ENCODE measurements around the gene ADGB.

The ADGB gene

DNA sequence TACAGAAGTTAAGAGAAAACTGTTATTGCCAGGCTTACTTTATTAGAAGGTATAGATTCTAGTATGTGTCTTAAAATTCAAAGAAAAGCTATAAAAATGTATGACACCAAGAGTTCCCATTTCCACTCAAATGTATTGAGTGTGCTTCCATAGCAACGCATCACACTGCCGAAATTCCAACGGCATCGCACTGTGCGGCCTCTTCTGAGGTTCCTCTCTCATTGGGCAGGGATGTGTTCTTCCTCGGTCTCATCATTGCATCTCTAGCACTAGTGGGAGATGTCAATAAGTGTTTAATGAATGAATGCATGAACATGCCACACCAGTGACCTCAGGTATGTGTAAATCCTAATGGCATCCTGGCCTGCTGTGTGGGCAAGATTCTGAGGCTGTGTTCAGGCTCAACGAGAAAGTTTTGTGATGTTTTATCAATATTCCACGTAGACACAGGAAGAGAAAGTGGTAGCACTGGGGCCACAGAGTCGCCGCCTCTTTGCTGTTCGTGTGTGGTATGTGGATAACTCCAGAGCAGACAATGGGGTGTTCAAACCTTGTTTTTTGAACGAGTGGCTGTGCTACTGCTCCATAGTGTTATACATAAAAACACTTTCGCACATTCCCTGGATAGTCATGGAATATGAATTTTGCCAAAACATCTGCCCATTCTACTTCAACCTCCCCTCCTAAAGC, 171.6 kb downstream of the ADGB start:
- TF ChIP-seq FOXM1 (IDR thresholded peaks at IDR 0.05; ENCODE audit: borderline replicate concordance) (no peak), FOXK2 (IDR thresholded peaks at IDR 0.05) (no peak), L3MBTL2 (conservative IDR thresholded peaks at IDR 0.05) (no peak), HDGF (IDR thresholded peaks at IDR 0.05; ENCODE audit: borderline replicate concordance) (no peak), SUZ12 (IDR thresholded peaks at IDR 0.05) (no peak), CTBP1 (IDR thresholded peaks at IDR 0.05; ENCODE audit: borderline replicate concordance) (no peak), LEF1 (IDR thresholded peaks at IDR 0.05; ENCODE audit: borderline replicate concordance) (no peak), NFRKB (IDR thresholded peaks at IDR 0.05) (no peak), BHLHE40 (IDR thresholded peaks at IDR 0.05; ENCODE audit: borderline replicate concordance) (no peak), SP1 (IDR thresholded peaks at IDR 0.05) (no peak), ELF4 (IDR thresholded peaks at IDR 0.05) (no peak), ARNT (IDR thresholded peaks at IDR 0.05) (no peak), FOXA1 (IDR thresholded peaks at IDR 0.05) (no peak), ZNF384 (IDR thresholded peaks at IDR 0.05) (no peak), TARDBP (IDR thresholded peaks at IDR 0.05) (no peak)
- TF ChIP-seq, protein P1, sequence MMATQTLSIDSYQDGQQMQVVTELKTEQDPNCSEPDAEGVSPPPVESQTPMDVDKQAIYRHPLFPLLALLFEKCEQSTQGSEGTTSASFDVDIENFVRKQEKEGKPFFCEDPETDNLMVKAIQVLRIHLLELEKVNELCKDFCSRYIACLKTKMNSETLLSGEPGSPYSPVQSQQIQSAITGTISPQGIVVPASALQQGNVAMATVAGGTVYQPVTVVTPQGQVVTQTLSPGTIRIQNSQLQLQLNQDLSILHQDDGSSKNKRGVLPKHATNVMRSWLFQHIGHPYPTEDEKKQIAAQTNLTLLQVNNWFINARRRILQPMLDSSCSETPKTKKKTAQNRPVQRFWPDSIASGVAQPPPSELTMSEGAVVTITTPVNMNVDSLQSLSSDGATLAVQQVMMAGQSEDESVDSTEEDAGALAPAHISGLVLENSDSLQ (IDR thresholded peaks at IDR 0.05): no peak
- ChIA-PET POLR2A (no interaction called here), CTCF (no interaction called here)
- DNase-seq (ENCODE audit: extremely low spot score): no peak

DNA sequence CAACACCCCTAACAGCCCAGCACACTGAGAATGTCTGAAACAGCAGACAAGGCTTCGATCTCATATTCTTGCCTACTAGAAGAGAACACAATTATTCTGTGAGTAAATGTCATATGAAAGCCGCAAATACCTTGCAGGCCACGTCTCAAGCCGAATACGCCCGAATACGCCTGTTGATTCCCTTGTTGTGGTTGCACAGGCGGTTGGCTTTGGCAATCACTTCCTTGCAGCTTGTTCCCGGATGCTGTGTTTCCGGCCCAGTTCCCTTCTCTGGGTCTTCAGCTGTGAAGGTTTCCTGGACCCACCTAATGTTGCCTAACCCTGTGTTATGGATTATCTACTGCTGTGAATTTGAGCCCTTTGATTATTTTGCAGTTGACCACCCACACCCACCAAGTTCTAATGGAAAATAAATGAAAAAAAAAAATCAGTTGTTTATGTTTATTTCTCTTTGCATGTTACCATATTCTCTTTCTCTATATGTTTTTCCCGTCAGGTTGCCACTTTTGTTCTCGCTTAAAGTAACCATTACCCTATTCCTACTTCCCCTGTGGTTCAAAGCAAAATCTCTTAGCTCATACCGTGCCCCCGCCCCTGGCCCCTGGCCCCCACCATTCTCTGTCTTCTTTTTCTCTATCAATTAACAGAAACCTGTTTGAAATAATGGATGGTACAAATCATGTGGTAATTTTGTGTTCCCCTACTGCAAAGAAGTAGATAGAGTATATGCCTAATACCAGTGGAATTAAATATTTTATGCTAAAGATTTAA, 172.4 kb downstream of the ADGB start:
- ChIA-PET CTCF (no interaction called here), POLR2A (no interaction called here)
- no peak for DNase-seq (ENCODE audit: extremely low spot score)
- no peak for TF ChIP-seq ZNF384 (IDR thresholded peaks at IDR 0.05)
- TF ChIP-seq L3MBTL2 (conservative IDR thresholded peaks at IDR 0.05): no peak
- TF ChIP-seq FOXM1 (IDR thresholded peaks at IDR 0.05; ENCODE audit: borderline replicate concordance): no peak
- TF ChIP-seq FOXK2 (IDR thresholded peaks at IDR 0.05): no peak
- no peak for TF ChIP-seq TARDBP (IDR thresholded peaks at IDR 0.05)
- no peak for TF ChIP-seq CTBP1 (IDR thresholded peaks at IDR 0.05; ENCODE audit: borderline replicate concordance)
- no peak for TF ChIP-seq NFRKB (IDR thresholded peaks at IDR 0.05)
- TF ChIP-seq ELF4 (IDR thresholded peaks at IDR 0.05): no peak
- TF ChIP-seq SP1 (IDR thresholded peaks at IDR 0.05): no peak
- no peak for TF ChIP-seq HDGF (IDR thresholded peaks at IDR 0.05; ENCODE audit: borderline replicate concordance)
- TF ChIP-seq BHLHE40 (IDR thresholded peaks at IDR 0.05; ENCODE audit: borderline replicate concordance): no peak
- TF ChIP-seq SUZ12 (IDR thresholded peaks at IDR 0.05): no peak
- TF ChIP-seq, protein P1 (IDR thresholded peaks at IDR 0.05): no peak
- TF ChIP-seq LEF1 (IDR thresholded peaks at IDR 0.05; ENCODE audit: borderline replicate concordance): no peak
- no peak for TF ChIP-seq FOXA1 (IDR thresholded peaks at IDR 0.05)
- no peak for TF ChIP-seq ARNT (IDR thresholded peaks at IDR 0.05)

DNA sequence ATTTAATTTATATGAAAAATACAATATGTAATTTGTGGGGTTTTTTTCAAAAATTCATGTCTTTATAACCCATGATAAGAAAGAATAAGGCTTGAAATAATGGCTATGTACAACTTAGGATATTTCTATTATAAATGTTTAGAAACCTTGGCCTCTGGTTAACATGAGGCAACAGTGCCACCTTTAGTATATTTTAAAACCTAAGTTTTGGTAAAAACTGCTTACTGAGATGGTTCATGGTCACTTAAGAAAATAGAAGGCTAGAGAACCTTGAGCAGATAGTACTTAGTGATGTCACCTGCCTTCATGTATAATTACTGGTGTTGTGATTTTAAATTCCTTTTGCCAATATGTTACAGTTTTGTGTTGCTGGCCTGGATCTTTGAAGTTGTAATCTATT, 176.4 kb downstream of the ADGB start:
- POLR2A ChIA-PET: no interaction called here
- TF ChIP-seq L3MBTL2 (conservative IDR thresholded peaks at IDR 0.05) (no peak), FOXA1 (IDR thresholded peaks at IDR 0.05) (no peak), ELF4 (IDR thresholded peaks at IDR 0.05) (no peak)
- no peak for DNase-seq (ENCODE audit: extremely low spot score)
- CTCF ChIA-PET: no interaction called here

DNA sequence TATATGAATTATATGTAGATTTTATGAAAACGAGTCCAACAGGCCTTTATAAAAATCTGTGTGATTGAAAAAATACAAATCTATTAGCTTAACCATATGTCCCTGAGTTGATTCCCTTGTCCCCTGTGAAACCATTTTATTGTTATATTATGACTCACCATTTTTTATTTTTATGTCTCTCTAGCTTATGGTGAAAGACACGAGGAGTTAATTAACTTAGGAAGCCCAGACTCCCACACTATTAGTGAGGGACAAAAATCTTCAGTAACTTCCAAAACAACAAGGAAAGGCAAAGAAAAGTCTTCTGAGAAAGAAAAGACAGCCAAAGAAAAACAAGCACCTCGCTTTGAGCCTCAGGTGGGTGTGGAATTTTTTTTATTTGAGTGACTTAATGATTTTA, 183.1 kb downstream of the ADGB start:
- ChIA-PET CTCF (interaction anchor here (0.6 kb wide), 1 partner anchor 752 kb away, joined by 5 read pairs; no protein-coding TSS in a partner anchor), POLR2A (no interaction called here)
- TF ChIP-seq FOXM1 (IDR thresholded peaks at IDR 0.05; ENCODE audit: borderline replicate concordance) (no peak), HDGF (IDR thresholded peaks at IDR 0.05; ENCODE audit: borderline replicate concordance) (no peak), TARDBP (IDR thresholded peaks at IDR 0.05) (no peak), NFRKB (IDR thresholded peaks at IDR 0.05) (no peak), BHLHE40 (IDR thresholded peaks at IDR 0.05; ENCODE audit: borderline replicate concordance) (no peak), ZNF384 (IDR thresholded peaks at IDR 0.05) (no peak), SP1 (IDR thresholded peaks at IDR 0.05) (no peak), ARNT (IDR thresholded peaks at IDR 0.05) (no peak), FOXK2 (IDR thresholded peaks at IDR 0.05) (no peak), CTBP1 (IDR thresholded peaks at IDR 0.05; ENCODE audit: borderline replicate concordance) (no peak), LEF1 (IDR thresholded peaks at IDR 0.05; ENCODE audit: borderline replicate concordance) (no peak), L3MBTL2 (conservative IDR thresholded peaks at IDR 0.05) (no peak), ELF4 (IDR thresholded peaks at IDR 0.05) (no peak), SUZ12 (IDR thresholded peaks at IDR 0.05) (no peak)
- TF ChIP-seq, protein P1 (IDR thresholded peaks at IDR 0.05): no peak
- no peak for DNase-seq (ENCODE audit: extremely low spot score)

DNA sequence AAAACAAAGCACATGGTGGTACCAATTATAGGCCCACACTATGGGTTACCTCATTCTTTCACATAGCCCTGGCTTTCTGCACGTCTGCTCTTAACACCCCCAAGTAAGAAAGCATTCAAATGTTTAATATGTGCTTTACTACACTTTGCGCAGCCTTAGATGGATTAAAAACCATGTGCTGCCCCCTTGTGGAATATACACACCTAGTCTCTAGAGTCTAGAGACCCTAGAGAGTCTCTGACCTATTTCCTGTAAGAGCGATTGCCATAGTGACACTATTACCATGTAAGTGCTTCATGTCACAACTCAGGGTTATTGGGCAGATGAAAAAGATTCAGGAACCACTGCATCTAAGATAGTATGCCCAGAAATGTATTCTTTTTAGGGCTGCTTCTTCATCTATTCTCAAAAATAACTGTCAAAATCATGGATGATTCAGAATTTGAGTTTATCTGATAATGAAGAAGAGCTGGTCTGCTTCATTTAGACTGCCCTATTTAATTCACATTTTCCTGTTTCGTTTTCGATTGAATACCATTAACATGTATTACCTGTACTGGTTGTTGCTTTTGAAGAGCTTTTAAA, 186.3 kb downstream of the ADGB start:
- TF ChIP-seq SUZ12 (IDR thresholded peaks at IDR 0.05) (no peak), FOXK2 (IDR thresholded peaks at IDR 0.05) (no peak), FOXA1 (IDR thresholded peaks at IDR 0.05) (no peak), TARDBP (IDR thresholded peaks at IDR 0.05) (no peak), CTBP1 (IDR thresholded peaks at IDR 0.05; ENCODE audit: borderline replicate concordance) (no peak), BHLHE40 (IDR thresholded peaks at IDR 0.05; ENCODE audit: borderline replicate concordance) (no peak), ELF4 (IDR thresholded peaks at IDR 0.05) (no peak), L3MBTL2 (conservative IDR thresholded peaks at IDR 0.05) (no peak)
- POLR2A ChIA-PET: no interaction called here
- CTCF ChIA-PET: interaction anchor here (0.5 to 0.9 kb wide), 2 partner anchors 23 to 767 kb away, joined by 3 read pairs; no protein-coding TSS in a partner anchor
- DNase-seq (ENCODE audit: extremely low spot score): peak; percentile 47
